GM12872 (cell line): ENCODE data around the gene ZBTB16.

Experiments
- CTCF ChIP-seq: IDR thresholded peaks from 3 replicates; pipeline ENCODE4 v1.5.1; 2011; ENCODE audit warnings: low read depth, mild to moderate bottlenecking, low read length, moderate library complexity; ENCODE audit not compliant: insufficient read depth

ZBTB16 gene

GRCh38 chr11:114295676-114296604, 236.4 kb downstream of the ZBTB16 start, which contains the start of gene NNMT:
NNMT (plus strand) TSS chr11:114296399; CDS start chr11:114296557, 158 bp downstream.
- TF ChIP-seq CTCF, result no peak

- TF ChIP-seq CTCF, result no peak
Measured at GRCh38 chr11:114296605-114297372, 237.3 kb downstream of the ZBTB16 start.

DNA sequence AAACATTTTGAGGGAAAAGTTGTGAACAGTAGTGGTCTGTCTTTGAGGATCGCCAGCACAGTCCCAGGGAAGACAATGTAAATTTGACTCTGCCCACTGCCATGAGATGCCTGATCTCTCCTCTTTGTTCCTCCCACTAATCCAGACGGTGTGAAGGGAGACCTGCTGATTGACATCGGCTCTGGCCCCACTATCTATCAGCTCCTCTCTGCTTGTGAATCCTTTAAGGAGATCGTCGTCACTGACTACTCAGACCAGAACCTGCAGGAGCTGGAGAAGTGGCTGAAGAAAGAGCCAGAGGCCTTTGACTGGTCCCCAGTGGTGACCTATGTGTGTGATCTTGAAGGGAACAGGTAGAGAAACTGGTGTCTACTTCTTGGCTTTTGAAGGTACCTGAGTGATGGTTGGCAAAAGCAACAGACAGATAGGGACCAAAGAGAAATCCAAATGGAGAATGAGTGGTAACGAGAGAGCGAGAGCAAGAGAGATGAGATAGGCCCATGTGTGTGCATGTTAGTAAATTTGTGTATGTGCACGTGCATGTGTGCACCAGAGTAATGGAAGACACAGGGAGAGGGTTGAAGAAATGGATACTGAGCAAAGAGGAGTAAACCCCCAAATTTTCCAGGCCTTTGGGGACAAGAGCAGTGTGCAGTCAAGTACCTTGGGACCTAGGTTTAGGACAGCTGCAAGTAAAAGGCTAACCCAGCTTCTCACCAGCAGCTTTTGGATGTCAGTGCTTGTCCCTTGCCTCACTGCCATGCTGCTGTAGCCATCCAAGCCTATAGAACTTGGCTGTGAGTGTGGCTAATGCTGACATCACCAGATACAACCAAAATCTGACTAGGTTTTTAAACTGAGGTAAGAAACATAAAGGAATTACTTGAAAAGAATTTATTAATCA, 238.5 kb downstream of the ZBTB16 start:
- TF ChIP-seq CTCF, result no peak

DNA sequence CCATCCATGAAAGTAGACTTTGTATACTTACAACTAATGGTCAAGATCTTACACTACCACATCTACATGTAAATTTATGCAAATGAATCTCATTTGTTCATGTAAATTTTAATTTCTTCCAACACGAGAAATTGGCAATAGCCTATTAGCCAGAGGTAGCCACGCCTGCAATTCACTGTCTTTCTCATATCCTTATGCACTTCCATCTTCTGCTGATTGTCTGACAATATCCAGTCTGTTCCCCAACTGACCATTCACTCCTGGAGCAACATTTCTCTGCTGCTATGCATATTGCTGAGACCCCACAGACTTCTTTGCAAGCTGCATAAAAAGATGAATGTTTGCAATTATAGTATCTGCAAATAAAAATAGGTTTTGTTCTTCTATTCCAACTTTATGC, 239.2 kb downstream of the ZBTB16 start:
- TF ChIP-seq CTCF, result no peak
